HG02973 (cell line): ENCODE data around the gene PSMD2.
"Not testable (repeated sequence)": the region's sequence is repeated elsewhere in the genome, so short reads cannot be mapped to it uniquely, and the experiment has no call there.

Experiments
- ATAC-seq: cut with Tn5 transposase; IDR thresholded peaks from one replicate; pipeline ENCODE4 v1.9.1; 2021; ENCODE audit warnings: moderate library complexity; ENCODE audit not compliant: unreplicated experiment

The PSMD2 gene

DNA sequence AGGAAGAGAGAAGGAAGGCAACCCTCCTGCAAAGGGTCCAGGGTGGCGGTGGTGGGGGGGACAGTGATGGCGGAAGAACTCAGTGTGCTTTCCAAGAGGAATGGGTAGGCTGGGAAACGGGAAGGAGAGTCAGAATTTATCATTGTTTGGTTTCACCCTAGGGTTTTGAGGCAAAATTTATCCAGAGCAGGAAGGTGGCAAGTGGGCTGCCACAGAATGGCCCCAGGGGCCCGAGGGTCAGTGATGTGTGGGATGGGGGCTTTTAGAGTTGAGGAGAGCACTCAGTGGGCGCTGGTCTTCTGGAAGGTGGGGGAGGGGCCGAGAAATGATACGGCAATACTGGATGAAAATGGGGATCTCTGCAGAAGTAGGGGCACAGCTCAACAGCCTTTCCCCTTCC lies 38.9 kb downstream of the PSMD2 start:
- no peak for ATAC-seq

DNA sequence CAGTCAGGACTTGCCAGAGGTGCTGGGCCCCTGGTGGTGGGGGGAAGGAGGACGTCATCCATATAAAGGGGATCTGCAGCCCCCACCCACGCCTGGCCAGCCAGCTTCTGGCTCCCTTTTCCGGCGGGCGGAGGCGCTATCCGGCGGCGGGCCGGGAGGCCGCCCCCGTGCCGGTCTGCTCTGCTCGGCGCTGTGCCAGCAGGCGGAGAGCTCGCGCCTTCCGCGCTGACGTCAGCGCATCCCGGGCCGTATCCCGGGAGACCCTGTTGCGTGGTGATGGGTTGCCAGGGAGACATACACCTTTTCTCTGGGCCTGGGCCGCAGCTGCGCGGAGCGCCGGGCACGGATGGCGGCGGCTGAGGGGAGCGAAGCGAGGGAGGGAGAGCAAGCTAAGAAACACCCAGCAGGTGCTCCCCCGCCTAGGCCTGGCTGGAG lies 39.5 kb downstream of the PSMD2 start:
- no peak for ATAC-seq

DNA sequence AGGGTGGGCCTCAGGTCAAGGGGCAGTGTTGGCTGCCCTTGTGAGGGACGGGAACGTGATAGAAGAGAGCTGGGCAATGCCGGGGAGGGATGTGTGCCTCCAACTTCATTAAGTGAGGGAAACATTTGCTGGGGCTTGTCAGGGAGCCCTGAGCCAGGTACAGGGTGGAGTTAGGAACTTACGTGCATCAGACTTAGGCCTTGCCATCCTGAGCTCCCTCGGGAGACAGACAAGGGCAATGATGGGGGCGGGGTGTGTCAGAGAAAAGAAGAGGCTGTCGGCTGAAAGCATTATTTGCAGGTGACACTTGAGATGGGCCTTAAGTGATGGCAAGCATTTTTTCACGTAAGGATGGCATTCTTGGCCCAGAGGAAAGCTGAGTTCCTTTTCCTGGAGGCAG lies 40.0 kb downstream of the PSMD2 start:
- no peak for ATAC-seq

DNA sequence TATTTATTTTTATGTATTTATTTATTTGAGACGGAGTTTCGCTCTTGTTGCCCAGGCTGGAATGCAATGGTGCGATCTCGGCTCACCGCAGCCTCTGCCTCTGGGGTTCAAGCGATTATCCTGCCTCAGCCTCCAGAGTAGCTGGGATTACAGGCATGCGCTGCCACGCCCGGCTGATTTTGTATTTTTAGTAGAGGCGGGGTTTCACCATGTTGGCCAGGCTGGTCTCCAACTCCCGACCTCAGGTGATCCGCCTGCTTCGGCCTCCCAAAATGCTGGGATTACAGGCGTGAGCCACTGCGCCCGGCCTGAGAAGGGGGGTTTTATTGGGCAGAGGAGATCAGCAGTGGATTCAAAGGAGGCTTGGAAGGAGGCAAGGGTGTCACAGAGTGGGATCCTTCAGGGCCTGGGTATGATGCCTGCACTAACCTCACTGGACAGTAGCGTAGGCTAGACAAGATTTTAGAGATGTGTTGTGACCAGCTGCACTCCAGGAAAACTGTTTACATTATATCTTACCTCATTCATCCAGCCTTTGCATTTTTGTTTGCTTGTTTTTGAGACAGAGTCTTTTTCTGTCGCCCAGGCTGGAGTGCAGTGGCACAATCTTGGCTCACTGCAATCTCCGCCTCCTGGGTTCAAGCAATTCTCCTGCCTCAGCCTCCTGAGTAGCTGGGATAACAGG lies 40.6 kb downstream of the PSMD2 start:
- not testable (repeated sequence) for ATAC-seq

DNA sequence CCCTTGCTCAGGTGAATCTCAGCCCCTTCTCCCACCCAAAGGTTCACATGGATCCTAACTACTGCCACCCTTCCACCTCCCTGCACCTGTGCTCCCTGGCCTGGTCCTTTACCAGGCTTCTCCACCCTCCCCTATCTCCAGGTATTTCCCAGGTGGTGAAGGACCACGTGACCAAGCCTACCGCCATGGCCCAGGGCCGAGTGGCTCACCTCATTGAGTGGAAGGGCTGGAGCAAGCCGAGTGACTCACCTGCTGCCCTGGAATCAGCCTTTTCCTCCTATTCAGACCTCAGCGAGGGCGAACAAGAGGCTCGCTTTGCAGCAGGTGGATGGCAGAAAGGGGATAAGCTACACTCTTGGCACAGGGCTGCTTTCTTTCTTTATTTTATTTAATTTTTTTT lies 42.9 kb downstream of the PSMD2 start:
- ATAC-seq, result no peak

DNA sequence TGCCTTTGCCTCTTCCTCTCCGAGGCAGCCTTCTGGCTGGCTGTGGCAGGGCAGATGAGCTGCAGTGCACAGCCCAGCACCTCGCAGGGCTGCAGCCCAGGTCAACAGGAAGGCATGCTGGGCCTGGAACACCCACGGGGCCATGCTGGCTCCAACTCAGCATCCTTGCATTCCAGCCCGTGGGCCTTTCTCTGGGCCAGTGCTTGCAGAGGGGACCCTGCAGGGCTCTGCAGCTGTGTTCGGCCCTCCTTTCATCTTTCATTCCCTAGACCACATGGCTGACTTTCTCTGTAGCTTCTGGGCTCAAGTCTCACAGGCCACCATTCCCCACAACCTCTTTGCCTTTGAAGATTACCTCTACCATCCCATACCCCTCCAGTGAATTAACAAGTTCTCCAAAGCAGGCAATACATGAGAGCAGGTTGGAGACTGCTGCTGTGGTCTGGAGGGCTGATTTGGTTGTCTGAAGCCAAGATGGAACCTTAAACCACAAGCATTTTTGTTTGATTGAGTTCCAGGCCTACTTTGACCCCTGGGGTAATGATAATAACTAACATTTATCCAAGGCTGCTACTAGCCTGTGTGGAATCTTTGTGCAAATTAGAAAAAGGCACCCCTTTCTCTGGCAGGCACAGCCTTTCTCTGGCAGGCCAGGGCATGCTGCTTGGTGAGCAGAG lies 44.3 kb downstream of the PSMD2 start:
- no peak for ATAC-seq

DNA sequence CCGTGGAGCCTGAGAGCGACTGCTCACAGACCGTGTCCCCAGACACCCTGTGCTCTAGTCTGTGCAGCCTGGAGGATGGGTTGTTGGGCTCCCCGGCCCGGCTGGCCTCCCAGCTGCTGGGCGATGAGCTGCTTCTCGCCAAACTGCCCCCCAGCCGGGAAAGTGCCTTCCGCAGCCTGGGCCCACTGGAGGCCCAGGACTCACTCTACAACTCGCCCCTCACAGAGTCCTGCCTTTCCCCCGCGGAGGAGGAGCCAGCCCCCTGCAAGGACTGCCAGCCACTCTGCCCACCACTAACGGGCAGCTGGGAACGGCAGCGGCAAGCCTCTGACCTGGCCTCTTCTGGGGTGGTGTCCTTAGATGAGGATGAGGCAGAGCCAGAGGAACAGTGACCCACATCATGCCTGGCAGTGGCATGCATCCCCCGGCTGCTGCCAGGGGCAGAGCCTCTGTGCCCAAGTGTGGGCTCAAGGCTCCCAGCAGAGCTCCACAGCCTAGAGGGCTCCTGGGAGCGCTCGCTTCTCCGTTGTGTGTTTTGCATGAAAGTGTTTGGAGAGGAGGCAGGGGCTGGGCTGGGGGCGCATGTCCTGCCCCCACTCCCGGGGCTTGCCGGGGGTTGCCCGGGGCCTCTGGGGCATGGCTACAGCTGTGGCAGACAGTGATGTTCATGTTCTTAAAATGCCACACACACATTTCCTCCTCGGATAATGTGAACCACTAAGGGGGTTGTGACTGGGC lies 45.7 kb downstream of the PSMD2 start:
- ATAC-seq, result no peak

DNA sequence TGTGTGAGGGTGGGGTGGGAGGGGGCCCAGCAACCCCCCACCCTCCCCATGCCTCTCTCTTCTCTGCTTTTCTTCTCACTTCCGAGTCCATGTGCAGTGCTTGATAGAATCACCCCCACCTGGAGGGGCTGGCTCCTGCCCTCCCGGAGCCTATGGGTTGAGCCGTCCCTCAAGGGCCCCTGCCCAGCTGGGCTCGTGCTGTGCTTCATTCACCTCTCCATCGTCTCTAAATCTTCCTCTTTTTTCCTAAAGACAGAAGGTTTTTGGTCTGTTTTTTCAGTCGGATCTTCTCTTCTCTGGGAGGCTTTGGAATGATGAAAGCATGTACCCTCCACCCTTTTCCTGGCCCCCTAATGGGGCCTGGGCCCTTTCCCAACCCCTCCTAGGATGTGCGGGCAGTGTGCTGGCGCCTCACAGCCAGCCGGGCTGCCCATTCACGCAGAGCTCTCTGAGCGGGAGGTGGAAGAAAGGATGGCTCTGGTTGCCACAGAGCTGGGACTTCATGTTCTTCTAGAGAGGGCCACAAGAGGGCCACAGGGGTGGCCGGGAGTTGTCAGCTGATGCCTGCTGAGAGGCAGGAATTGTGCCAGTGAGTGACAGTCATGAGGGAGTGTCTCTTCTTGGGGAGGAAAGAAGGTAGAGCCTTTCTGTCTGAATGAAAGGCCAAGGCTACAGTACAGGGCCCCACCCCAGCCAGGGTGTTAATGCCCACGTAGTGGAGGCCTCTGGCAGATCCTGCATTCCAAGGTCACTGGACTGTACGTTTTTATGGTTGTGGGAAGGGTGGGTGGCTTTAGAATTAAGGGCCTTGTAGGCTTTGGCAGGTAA lies 46.5 kb downstream of the PSMD2 start:
- no peak for ATAC-seq

DNA sequence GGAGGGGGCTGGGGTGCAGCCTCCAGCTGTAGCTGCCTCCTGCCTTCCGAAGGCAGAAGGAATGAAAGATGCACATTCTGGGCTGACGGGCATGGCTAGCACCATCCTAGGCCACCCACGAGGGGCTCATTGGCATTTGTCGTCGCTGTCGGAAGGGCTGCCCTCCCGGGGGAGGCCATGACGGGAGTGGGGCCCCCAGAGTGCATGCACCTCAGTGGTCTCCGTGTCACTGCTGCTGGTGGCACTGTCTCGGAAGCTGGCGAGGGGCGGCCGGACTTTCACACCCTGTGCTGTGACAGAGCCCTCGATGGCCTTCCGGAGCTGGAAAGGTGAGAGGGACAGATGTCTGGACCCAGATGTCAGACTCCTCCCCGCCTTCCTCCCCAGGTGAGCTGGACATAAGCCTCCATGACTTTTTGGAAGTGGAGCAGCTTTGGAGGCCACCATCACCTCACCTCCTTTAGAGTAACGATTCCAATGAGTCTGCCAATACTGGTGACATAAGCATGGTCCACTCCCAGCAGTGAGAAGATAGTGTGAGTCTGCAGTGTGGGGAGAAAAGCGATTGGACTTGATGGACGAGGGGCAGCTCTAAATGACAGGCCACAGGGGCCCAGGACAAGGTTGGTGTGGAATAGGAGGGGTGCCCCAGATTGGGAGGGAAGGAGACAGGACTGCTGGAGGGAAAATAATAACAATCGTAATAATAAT lies 47.6 kb downstream of the PSMD2 start:
- no peak for ATAC-seq

DNA sequence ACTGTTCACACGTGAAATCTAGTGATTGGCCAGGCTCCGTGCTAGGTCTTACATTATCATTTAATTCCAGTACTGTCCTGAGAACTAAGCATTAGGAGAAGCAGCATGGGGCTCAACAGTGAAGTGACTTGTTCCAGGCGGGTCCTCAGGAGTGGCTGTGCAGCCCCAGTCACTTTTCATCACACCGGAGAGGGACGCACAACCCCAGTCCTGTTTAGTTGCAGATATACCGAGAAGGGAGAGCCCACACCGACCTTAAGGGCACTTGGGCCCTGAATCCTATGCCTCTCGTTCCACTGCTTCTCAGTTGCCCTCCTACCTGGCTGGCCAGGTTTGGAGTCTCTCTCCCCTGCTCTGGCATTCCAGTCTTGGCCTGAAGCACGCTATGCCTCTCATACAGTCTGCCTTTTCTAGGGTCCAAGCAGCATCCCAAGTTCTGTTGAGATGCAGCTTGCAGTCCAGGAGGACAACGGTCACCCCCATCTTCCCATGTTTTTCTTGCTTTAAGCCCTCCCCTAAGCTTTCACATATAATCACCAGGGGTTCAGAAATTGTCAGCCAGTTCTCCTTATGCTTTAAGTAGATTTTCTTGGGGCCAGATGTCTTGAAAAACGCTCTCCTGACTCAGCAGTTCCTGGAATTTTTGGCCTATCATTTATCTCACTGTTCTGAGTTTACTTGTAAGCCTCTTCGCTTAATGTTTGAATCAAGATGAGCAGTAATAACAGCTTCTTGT lies 48.4 kb downstream of the PSMD2 start:
- ATAC-seq, result no peak

DNA sequence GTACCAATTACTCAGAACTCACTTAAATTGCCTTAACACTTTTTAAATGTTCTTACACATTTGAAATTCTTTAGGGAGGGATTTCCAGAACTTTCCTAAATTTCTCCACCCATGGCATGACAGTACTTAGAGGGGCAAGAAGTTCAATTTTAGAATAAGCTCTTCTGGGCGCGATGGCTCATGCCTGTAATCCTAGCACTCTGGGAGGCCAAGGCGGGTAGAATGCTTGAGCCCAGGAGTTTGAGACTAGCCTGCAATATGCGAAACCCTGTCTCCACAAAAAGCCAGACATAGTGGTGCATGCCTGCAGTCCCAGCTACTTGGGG lies 49.0 kb downstream of the PSMD2 start:
- no peak for ATAC-seq

DNA sequence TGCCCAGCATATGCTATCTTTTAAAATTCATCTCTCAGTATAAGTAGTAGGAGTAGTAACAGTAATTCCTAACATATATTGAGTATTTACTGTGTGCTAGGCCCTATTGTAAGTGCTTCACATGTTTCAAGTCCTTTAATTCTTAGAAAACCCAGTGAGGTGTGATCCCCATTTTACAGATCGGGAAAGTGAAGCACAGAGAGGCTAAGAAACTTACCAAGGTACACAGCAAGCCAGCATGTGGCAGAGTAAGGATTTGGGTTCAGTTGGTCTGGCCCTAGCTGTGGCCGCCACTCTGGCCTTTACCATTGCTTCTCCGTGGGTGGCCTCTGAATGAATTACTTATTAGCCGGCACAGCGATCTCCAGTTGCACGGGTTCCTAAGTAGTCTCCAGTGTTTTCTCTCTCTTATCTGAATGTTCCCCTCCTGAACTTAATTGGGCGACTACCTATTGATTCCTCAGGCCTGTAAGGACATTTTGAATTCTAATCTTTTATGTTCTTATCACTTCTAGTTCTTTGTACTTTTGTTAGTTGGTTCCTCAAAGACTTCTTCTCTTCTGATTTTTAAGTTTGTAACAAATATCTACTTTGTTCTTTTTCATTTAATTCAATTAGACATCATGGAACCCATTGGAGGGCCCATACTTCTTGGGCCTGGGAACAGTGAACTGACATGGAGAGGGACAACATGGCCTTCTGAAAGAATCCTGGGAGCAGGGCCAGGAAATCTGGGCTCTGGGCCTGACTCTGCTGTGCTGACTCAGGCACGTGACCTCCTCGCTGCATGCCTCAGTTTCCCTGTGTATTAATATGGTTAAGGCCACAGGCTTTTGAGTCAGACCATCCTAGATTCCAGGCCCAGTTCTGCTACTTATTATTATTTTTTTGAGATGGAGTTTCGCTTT lies 50.8 kb downstream of the PSMD2 start:
- ATAC-seq, result no peak

DNA sequence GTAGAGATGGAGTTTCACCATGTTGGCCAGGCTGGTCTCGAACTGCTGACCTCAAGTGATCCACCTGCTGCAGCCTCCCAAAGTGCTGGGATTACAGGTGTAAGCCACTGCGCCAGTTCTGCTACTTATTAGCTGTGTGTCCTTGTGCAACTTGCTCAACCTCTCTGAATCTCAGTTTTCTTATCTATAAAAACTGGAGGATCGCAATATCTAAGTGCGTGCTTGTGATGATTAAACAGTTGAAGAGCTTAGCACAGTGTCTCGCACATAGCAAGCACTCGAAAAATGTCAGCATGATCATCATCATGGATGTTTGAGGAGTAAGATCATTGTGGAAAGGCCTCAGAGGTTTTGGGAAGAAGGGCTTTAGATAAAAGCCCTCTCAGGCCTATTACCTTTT lies 51.6 kb downstream of the PSMD2 start:
- no peak for ATAC-seq

DNA sequence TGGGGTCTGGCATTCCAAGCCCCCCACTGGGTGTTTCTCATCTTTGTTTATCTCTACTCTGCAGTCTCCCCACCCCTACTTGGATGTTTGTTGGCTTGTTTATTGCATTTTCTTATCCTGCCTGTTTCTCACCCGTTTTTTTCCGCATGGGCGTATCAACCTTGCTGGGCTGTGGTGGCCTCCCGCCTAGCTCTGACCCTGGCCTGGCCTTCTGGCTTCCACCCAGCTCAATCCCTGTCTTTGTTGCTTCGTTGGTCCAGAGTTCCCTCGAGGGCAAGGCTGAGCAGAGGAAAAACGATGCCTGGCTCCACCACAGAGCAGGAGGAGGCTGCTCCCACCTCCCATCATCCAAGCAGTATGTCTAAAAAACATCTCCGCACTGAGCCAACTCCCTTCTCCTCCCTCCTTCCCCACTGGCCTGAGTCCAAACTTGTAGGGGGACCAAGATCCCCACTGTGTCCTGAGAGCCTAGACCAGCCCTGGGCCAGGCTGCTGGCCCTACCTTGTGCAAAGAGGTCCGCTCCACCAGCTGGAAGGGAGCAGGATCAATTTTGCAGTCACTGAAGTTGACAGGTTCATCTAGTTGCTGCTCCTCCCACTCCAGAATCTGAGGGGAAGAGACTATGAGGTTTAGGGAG lies 52.6 kb downstream of the PSMD2 start:
- ATAC-seq, result no peak

DNA sequence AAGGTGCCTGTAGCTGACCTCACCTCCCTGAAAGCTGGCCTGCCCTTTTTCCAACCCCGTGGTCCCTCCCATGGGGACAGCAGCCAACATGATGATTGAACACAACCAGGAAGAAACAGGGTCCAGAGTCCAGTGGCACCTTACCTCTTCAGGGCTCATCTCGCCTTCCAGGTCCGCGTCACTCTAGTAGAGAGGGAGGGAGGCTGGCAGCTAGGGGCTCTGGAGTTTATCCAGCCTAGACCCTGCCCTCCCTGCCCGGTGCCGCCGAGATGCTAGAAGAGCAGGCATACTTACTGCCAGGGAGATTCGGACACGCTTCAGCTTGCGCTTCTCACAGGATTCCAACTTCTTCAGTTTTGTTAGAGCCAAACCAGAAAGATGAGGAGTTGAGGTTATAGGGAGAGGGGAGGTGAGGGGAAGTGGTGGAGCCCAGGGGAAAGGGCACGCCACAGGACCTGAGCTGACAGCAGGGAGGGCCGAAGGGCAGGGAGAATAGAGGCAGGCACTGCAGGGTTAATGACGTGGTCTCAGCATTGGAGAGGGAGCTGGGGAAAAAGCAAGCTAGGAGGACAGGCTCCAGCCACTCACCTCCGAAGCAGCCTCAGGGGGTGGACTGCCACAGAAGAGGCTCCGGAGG lies 53.2 kb downstream of the PSMD2 start:
- ATAC-seq, result no peak

DNA sequence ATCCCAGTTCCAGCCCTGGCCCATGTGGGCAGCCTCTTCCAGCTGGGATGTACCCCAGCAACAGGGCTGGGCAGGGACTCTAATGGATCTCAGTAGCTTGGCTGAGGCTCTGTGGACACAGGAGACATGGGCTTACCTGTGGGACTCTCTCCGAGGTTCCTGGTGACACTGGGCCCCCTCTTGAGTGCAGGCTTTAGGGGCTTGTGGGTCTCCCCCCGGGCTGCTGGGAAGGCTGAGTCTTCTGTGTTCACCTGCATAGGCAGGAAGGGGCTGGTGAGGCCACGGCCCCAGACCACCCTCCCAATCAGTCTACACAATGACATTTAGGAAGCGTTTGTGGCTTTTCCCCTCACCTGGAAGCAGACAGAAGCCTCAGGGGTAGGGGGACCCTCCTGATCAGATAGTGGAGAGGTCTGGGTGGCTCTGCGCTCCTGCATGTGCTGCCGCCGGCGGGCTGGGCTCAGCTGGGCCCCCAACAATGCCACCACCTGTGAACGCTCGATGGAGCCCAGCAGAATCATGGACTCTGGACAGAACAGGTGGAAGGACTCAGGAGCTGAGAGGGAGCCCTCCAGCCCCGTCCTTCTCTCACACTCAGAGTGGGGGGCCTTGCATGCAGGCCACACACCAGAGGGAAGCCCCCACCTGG lies 54.0 kb downstream of the PSMD2 start:
- ATAC-seq, result no peak

DNA sequence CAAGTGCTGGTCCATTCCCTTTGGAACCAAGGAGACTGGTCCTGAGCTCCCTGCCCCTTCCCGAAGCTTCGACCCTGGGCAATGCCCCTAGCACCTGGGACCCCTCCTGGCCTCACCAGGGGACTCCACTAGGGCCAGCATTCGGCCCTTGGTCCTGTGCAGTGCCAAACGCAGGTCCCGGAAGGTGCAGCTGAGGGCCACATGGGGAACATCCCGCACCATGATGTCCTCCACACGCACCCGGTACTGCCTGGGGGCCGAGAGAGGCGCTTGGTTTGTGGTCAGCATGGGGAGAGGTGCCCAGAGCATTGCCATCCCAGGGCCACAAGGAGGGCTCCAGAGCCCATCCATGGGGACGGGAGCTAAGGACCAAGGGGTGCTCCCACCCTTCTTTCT lies 54.5 kb downstream of the PSMD2 start:
- ATAC-seq, result no peak
